GM12873 (cell line): ENCODE results near the gene ARRDC1.

Experiments
- TF ChIP-seq, protein P1 (sequence below): IDR thresholded peaks from 2 replicates; pipeline ENCODE4 v1.5.1; 2012; ENCODE audit warnings: low read depth, mild to moderate bottlenecking, moderate library complexity, low read length, control low read depth; ENCODE audit not compliant: insufficient read depth; ENCODE audit errors: missing control alignments

ARRDC1 gene

DNA sequence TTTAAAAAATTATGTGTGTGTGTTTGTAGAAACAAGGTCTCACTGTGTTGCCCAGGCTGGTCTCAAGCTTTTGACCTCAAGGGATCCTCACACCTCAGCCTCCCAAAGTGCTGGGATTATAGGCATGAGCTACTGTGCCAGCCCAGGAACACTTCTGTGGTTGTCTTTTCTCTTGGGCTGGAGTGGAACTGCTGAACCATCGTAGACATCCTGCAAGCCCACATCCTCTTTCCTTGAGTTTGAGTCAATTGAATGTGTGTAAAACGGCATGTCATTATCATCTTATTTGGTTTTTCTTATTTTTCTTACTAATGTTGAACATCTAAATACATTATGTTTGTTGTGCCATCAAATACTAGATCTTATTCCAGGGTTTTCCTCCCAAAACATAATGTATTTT, 53.3 kb downstream of the ARRDC1 start:
- TF ChIP-seq, protein P1, sequence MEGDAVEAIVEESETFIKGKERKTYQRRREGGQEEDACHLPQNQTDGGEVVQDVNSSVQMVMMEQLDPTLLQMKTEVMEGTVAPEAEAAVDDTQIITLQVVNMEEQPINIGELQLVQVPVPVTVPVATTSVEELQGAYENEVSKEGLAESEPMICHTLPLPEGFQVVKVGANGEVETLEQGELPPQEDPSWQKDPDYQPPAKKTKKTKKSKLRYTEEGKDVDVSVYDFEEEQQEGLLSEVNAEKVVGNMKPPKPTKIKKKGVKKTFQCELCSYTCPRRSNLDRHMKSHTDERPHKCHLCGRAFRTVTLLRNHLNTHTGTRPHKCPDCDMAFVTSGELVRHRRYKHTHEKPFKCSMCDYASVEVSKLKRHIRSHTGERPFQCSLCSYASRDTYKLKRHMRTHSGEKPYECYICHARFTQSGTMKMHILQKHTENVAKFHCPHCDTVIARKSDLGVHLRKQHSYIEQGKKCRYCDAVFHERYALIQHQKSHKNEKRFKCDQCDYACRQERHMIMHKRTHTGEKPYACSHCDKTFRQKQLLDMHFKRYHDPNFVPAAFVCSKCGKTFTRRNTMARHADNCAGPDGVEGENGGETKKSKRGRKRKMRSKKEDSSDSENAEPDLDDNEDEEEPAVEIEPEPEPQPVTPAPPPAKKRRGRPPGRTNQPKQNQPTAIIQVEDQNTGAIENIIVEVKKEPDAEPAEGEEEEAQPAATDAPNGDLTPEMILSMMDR: no peak

DNA sequence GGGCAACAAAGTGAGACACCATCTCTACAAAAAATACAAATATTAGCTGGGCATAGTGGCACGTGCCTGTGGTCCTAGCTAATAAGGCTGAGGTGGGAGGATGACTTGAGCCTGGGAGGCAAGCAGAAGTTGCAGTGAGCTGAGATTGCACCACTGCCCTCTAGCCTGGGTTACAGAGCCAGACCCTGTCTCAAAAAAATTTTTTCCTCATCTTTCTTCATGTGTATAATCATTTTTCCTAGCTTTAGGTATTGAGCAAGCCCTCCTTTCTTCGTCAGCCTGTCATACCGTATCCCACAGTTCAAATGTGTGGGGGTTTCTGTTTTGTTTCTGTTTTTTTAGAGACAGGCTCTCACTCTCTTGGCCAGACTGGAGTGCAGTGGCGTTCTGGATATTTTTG, 54.7 kb downstream of the ARRDC1 start:
- TF ChIP-seq, protein P1: no peak

DNA sequence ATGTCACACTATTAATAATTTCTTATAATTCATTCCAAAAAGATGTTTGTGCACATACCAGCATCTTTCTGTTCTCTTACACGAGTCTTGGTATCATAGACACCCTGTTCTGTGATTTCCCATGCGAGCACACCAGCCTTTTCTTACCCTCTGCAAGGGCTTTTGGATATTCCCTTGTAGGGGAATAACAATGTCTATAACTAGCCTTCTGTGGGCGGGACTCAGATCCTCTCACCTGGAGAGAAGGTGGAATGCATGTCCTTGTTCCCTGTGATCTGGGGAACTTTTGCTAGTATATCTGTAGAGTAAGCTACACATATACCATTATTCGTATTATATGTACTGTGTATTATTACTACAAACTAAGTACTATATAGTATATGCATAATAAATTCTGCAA, 58.1 kb downstream of the ARRDC1 start:
- TF ChIP-seq, protein P1: no peak

DNA sequence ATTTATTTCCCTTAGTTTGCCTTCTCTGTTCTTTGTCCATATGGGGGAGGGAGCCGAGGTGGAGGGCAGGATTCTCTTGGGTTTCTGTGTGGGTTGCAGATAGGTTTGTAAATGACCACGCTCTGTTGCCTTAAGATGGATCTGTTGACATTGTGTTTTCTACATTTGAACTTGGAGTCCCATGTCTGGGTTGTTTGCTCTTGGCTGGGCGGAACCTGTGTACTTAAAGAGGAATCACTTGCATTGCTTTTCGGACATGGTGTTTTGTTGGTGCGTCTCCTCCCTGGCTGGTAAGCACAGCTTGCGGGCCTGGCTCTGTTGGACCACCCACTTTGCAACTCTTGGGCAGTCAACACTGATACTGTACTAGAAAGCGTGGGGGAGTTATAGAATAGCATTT, 59.2 kb downstream of the ARRDC1 start:
- TF ChIP-seq, protein P1: no peak
